Measurements from ENCODE around the gene MKRN2OS.
A peak's percentile ranks its signal among the peaks of the same experiment; 100 is the strongest.

Gene MKRN2OS

DNA sequence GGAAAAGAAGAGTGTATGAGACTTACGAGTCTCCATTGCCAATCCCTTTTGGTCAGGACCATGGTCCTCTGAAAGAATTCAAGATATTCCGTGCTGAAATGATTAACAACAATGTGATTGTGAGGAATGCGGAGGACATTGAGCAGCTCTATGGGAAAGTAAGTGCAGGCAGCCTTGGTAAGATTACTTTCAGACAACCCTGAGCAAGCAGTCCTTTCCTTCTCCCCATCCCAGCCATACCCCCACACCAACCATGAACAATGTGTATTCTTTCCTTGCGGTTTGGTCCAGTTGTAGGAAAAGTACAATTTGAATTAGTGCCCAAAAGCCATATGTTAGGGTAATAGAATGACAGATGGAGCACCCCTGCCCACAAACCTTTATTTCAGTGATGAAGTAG lies 55.5 kb downstream of the MKRN2OS start:
- in situ Hi-C loops (cut with HindIII; ENCODE audit: low pct_ligation_motif_present, low pct_unique_long_range_greater_than_20kb, low sequenced_read_pairs) = no loop called here
- peak; percentile 39 for DNase-seq
